GM12878 (cell line): ENCODE data around the gene IMPG2. TPM values are rescaled to one million over a fixed set of nuclear protein-coding genes. Genes with fewer than 3 reads are reported as not detected.

Source experiments
- ATAC-seq: fragments of 200-7000 bp; cut with Tn5 transposase; 3 replicates; pipeline ENCODE4 v1.9.1; 2020; ENCODE audit warnings: mild to moderate bottlenecking, moderate library complexity
- BruUV-seq: library from RNA; stranded (reverse); fragments of 400-500 nt; replicated peaks from 2 replicates; lab custom pipeline; 2021; lab: Mats Ljungman, UMichigan
- CTCF ChIA-PET: fragments of 300-600 bp; sonication (Branson Sonifier 250); formaldehyde crosslinking; extraction: SDS; loops from one replicate; lab custom pipeline; 2021; ENCODE audit warnings: inconsistent platforms; lab: Yijun Ruan, JAX
- POLR2A ChIA-PET: fragments of 350-600 bp; formaldehyde crosslinking; extraction: SDS; loops from one replicate; lab custom pipeline; 2021; ENCODE audit warnings: inconsistent platforms; lab: Charles Lee
- RAD21 ChIA-PET: fragments of 300-600 bp; sonication (Branson Sonifier 250); formaldehyde crosslinking; loops from one replicate; lab custom pipeline; 2023; ENCODE audit warnings: antibody characterized with exemption; ENCODE audit not compliant: unreplicated experiment; lab: Charles Lee
- SMC1A ChIA-PET: fragments of 300-600 bp; sonication (Branson Sonifier 250); formaldehyde crosslinking; loops from one replicate; lab custom pipeline; 2023; ENCODE audit not compliant: unreplicated experiment, uncharacterized antibody; lab: Charles Lee
- DNase-seq: peaks from one replicate; pipeline ENCODE4 v3.0.0-alpha.2; 2011; ENCODE audit warnings: low read depth, low spot score
- FAIRE-seq: peaks from 3 replicates; lab custom pipeline; 2011; peaks lifted over from hg19 to GRCh38; lab: Jason Lieb, UNC
- H2AFZ ChIP-seq: 2 replicates; pipeline ENCODE4 v1.6.0; 2011; ENCODE audit warnings: low read depth, low read length, control low read depth; ENCODE audit not compliant: control insufficient read depth
- H3K27ac ChIP-seq: 2 replicates; pipeline ENCODE4 v1.5.1; 2011; ENCODE audit warnings: control low read depth; ENCODE audit not compliant: control insufficient read depth, insufficient read depth
- H3K27me3 ChIP-seq, 2 experiments: replicated peaks in 1 of 2; 2 replicates each; pipeline versions ENCODE4 v1.6.0 to v1.6.1; 2011; ENCODE audit warnings: low read length in 1 of 2; ENCODE audit not compliant: control insufficient read depth in 2 of 2, insufficient read depth in 2 of 2
- H3K36me3 ChIP-seq, 2 experiments: 2 replicates each; pipeline ENCODE4 v1.5.1; 2011; ENCODE audit warnings: low read length in 1 of 2; ENCODE audit not compliant: control insufficient read depth in 2 of 2, insufficient read depth in 2 of 2
- H3K4me1 ChIP-seq: 2 replicates; pipeline ENCODE4 v1.6.1; 2011; ENCODE audit warnings: mild to moderate bottlenecking, low read length, moderate library complexity, mixed read lengths; ENCODE audit not compliant: control insufficient read depth, insufficient read depth
- H3K4me2 ChIP-seq: 2 replicates; pipeline ENCODE4 v1.6.0; 2011; ENCODE audit warnings: control low read depth; ENCODE audit not compliant: control insufficient read depth, insufficient read depth
- H3K4me3 ChIP-seq: fragments of 200-600 bp; sonication (generic); 2 replicates; pipeline ENCODE4 v1.5.1; 2016
- H3K79me2 ChIP-seq: 2 replicates; pipeline ENCODE4 v1.6.0; 2011; ENCODE audit warnings: low read length; ENCODE audit not compliant: control insufficient read depth, insufficient read depth
- H3K9ac ChIP-seq: 2 replicates; pipeline ENCODE4 v1.8.0; 2011; ENCODE audit warnings: low read length, control low read depth, mixed read lengths; ENCODE audit not compliant: control insufficient read depth, insufficient read depth
- H3K9me3 ChIP-seq: replicated peaks from 3 replicates; pipeline ENCODE4 v1.5.1; 2011; ENCODE audit warnings: mild to moderate bottlenecking, low read length; ENCODE audit not compliant: control insufficient read depth, insufficient read depth
- H4K20me1 ChIP-seq: 2 replicates; pipeline ENCODE4 v1.6.0; 2011; ENCODE audit not compliant: control insufficient read depth, insufficient read depth
- ASH2L ChIP-seq: fragments of 300-600, 200-600 bp; sonication (generic); IDR thresholded peaks from 2 replicates; pipeline ENCODE4 v1.6.1; 2017; ENCODE audit warnings: low read depth, mild to moderate bottlenecking, borderline replicate concordance
- ESRRA ChIP-seq: IDR thresholded peaks from 2 replicates; pipeline ENCODE4 v1.6.1; 2012; ENCODE audit warnings: mild to moderate bottlenecking, low read length, improper control_type of control experiment
- FOXK2 ChIP-seq: fragments of 450-650 bp; IDR thresholded peaks from 2 replicates; pipeline ENCODE4 v1.6.1; 2017; ENCODE audit warnings: mild to moderate bottlenecking, moderate library complexity
- HDAC2 ChIP-seq: fragments of 200-600 bp; sonication (generic); IDR thresholded peaks from 2 replicates; pipeline ENCODE4 v1.6.1; 2017
- IRF4 ChIP-seq: IDR thresholded peaks from 2 replicates; pipeline ENCODE4 v1.6.1; 2011; ENCODE audit warnings: low read depth, low read length
- NFYA ChIP-seq: IDR thresholded peaks from 2 replicates; pipeline ENCODE4 v1.6.1; 2011; ENCODE audit warnings: low read depth, mild to moderate bottlenecking, low read length, improper control_type of control experiment, borderline replicate concordance
- POLR2A ChIP-seq: IDR thresholded peaks from 2 replicates; pipeline ENCODE4 v1.6.1; 2011; ENCODE audit warnings: low read depth, mild to moderate bottlenecking, low read length
- SUZ12 ChIP-seq: fragments of 200-600 bp; sonication (generic); IDR thresholded peaks from one replicate; pipeline ENCODE4 v1.6.1; 2018; ENCODE audit warnings: antibody characterized with exemption, mild to moderate bottlenecking; ENCODE audit not compliant: unreplicated experiment
- TAF1 ChIP-seq: IDR thresholded peaks from 2 replicates; pipeline ENCODE4 v1.6.1; 2011; ENCODE audit warnings: mild to moderate bottlenecking, low read depth, low read length, borderline replicate concordance
- ZBED1 ChIP-seq: IDR thresholded peaks from 2 replicates; pipeline ENCODE4 v1.6.1; 2016; ENCODE audit warnings: borderline replicate concordance
- WGBS: methylation state at CpG from one replicate; pipeline ENCODE4 v1.1.6; 2016; ENCODE audit warnings: low lambda C conversion rate; ENCODE audit not compliant: insufficient replicate concordance, insufficient coverage; ENCODE audit errors: missing lambda C conversion rate; 5-methylcytosine and 5-hydroxymethylcytosine counted together
- in situ Hi-C: fragments of 300-500 bp; cut with MboI; formaldehyde crosslinking; loops from 9 replicates; pipeline ENCODE4 v1.14.3; 2018; ENCODE audit warnings: mixed read lengths
- intact Hi-C: fragments of 100-400 bp; cut with micrococcal nuclease; formaldehyde crosslinking; loops from one replicate; pipeline ENCODE4 v1.14.2; 2022; ENCODE audit not compliant: unreplicated experiment
- polyA plus RNA-seq, 11 experiments: library from polyadenylated mRNA; depleted of rRNA in 4 of 11; unstranded in 6 of 11; stranded (reverse) in 5 of 11; fragments of >200 nt; fragmentation: Nextera tagmentation in 4 of 11; fragmentation: Illumina TruSeq in 1 of 11; extraction: Ambion mirVana in 4 of 11; extraction: Trizol in 1 of 11; gene quantifications; 1 replicate in 1 of 11; 2 replicates in 10 of 11; pipeline versions ENCODE4 v1.2.1 to v1.2.3, GENCODE V29; 2011 to 2016; ENCODE audit warnings: inconsistent platforms in 2 of 11, missing spikeins in 2 of 11, low read depth in 1 of 11
- total RNA-seq, 4 experiments: library from RNA; depleted of rRNA in 3 of 4; stranded (reverse); fragments of >200 nt in 3 of 4; fragmentation: Illumina TruSeq in 1 of 4; extraction: Trizol in 1 of 4; gene quantifications; 2 replicates each; pipeline versions ENCODE4 v1.2.1 to v1.2.3, GENCODE V29; 2013 to 2021
- TF ChIP-seq, protein P1 (sequence below), 3 experiments: IDR thresholded peaks in 2 of 3; conservative IDR thresholded peaks in 1 of 3; 2 replicates each; pipeline ENCODE4 v1.5.1; 2011; ENCODE audit warnings: low read depth in 3 of 3, low read length in 3 of 3, mild to moderate bottlenecking in 3 of 3, control low read depth in 2 of 3, moderate library complexity in 2 of 3, inconsistent platforms in 1 of 3, mixed read lengths in 1 of 3; ENCODE audit not compliant: control insufficient read depth in 2 of 3, insufficient read depth in 1 of 3; ENCODE audit errors: extremely low read depth in 1 of 3
- TF ChIP-seq, protein P2 (sequence below): fragments of 150-350 bp; IDR thresholded peaks from 2 replicates; pipeline ENCODE4 v1.6.1; 2014; ENCODE audit warnings: mild to moderate bottlenecking, low read depth, low read length

IMPG2 gene
- total and polyA plus RNA-seq, 10 of the 15 experiments (the other 5 are each of a cell fraction or from before 2014, with no cell fraction given) = under 0.01 to 0.17 (median 0.10) TPM; not detected in 3

GRCh38 chr3:101268971-101269671 is 51.3 kb downstream of the IMPG2 start:
- ChIA-PET RAD21 (no interaction called here), CTCF (no interaction called here), POLR2A (no interaction called here), SMC1A (interaction anchor here (0.6 kb wide), 1 partner anchor 17 kb away, joined by 4 read pairs; no protein-coding TSS in a partner anchor)
- no peak for DNase-seq
- Histone ChIP-seq H3K9me3 (no peaks in the 10 kb centered on the region), H3K4me1 (no peaks in the 10 kb centered on the region), H3K36me3 (no peaks in the 10 kb centered on the region), H3K9ac (no peak overlapping the region), H2AFZ (no peak overlapping the region), H3K79me2 (no peaks in the 10 kb centered on the region), H3K27me3 (no peaks in the 10 kb centered on the region), H3K4me3 (no peak overlapping the region), H3K27ac (no peak overlapping the region), H4K20me1 (no peaks in the 10 kb centered on the region), H3K4me2 (no peak overlapping the region)
- in situ Hi-C loops (no loop called here), intact Hi-C loops (no loop called here)
- FAIRE-seq = no peak
- WGBS = 61% methylated on average over 3 of the region's 3 CpGs
- ATAC-seq = no peak
- TF ChIP-seq SUZ12 (no peak), ZBED1 (no peak), FOXK2 (no peak), ESRRA (no peak), TAF1 (no peak), NFYA (no peak), POLR2A (no peak), ASH2L (no peak), HDAC2 (no peak), IRF4 (no peak)
- TF ChIP-seq, protein P1, sequence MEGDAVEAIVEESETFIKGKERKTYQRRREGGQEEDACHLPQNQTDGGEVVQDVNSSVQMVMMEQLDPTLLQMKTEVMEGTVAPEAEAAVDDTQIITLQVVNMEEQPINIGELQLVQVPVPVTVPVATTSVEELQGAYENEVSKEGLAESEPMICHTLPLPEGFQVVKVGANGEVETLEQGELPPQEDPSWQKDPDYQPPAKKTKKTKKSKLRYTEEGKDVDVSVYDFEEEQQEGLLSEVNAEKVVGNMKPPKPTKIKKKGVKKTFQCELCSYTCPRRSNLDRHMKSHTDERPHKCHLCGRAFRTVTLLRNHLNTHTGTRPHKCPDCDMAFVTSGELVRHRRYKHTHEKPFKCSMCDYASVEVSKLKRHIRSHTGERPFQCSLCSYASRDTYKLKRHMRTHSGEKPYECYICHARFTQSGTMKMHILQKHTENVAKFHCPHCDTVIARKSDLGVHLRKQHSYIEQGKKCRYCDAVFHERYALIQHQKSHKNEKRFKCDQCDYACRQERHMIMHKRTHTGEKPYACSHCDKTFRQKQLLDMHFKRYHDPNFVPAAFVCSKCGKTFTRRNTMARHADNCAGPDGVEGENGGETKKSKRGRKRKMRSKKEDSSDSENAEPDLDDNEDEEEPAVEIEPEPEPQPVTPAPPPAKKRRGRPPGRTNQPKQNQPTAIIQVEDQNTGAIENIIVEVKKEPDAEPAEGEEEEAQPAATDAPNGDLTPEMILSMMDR (IDR thresholded peaks at IDR 0.05 in 2 of 3, conservative IDR thresholded peaks at IDR 0.05 in 1 of 3; ENCODE audit: control insufficient read depth in 2 of 3, extremely low read depth in 1 of 3, insufficient read depth in 1 of 3, low read depth in 3 of 3, low read length in 3 of 3) = no peak
- TF ChIP-seq, protein P2, sequence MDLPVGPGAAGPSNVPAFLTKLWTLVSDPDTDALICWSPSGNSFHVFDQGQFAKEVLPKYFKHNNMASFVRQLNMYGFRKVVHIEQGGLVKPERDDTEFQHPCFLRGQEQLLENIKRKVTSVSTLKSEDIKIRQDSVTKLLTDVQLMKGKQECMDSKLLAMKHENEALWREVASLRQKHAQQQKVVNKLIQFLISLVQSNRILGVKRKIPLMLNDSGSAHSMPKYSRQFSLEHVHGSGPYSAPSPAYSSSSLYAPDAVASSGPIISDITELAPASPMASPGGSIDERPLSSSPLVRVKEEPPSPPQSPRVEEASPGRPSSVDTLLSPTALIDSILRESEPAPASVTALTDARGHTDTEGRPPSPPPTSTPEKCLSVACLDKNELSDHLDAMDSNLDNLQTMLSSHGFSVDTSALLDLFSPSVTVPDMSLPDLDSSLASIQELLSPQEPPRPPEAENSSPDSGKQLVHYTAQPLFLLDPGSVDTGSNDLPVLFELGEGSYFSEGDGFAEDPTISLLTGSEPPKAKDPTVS = no peak
- no TSS peak for BruUV-seq
